ENCODE measurements around the gene UBD.

DNA sequence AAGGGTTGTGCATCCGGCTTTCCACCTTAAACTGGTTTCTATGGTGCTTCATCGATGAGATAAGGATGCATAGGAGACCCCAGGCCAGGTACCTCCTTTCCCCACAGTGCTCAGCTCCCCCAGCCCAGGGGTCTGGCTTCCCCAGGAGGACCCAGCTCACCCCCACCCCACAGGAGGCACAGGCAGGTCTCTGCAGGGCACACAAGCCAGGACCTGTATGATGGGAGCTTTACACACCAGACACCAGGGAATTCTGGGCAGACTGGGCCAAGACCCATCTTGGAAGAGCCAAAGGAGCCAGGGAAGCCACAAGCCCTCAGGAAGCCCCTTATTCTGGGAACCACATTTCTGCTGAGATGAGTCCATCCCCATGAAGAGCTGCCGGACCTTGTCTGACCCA, 29.6 kb downstream of the UBD start:
- TF ChIP-seq, protein P1, sequence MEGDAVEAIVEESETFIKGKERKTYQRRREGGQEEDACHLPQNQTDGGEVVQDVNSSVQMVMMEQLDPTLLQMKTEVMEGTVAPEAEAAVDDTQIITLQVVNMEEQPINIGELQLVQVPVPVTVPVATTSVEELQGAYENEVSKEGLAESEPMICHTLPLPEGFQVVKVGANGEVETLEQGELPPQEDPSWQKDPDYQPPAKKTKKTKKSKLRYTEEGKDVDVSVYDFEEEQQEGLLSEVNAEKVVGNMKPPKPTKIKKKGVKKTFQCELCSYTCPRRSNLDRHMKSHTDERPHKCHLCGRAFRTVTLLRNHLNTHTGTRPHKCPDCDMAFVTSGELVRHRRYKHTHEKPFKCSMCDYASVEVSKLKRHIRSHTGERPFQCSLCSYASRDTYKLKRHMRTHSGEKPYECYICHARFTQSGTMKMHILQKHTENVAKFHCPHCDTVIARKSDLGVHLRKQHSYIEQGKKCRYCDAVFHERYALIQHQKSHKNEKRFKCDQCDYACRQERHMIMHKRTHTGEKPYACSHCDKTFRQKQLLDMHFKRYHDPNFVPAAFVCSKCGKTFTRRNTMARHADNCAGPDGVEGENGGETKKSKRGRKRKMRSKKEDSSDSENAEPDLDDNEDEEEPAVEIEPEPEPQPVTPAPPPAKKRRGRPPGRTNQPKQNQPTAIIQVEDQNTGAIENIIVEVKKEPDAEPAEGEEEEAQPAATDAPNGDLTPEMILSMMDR (IDR thresholded peaks at IDR 0.05; ENCODE audit: low read depth, low read length) = no peak
- TF ChIP-seq EZH2phosphoT487 (IDR thresholded peaks at IDR 0.05; ENCODE audit: low read depth) = no peak
